HG02840 (cell line): ENCODE results near the gene NSDHL.
"Not testable (repeated sequence)": the region's sequence is repeated elsewhere in the genome, so short reads cannot be mapped to it uniquely, and the experiment has no call there.

Experiments used
- ATAC-seq: cut with Tn5 transposase; IDR thresholded peaks from one replicate; pipeline ENCODE4 v1.9.1; 2021; ENCODE audit warnings: mild to moderate bottlenecking, moderate library complexity, moderate number of reproducible peaks; ENCODE audit not compliant: unreplicated experiment, low FRiP score

The NSDHL gene

DNA sequence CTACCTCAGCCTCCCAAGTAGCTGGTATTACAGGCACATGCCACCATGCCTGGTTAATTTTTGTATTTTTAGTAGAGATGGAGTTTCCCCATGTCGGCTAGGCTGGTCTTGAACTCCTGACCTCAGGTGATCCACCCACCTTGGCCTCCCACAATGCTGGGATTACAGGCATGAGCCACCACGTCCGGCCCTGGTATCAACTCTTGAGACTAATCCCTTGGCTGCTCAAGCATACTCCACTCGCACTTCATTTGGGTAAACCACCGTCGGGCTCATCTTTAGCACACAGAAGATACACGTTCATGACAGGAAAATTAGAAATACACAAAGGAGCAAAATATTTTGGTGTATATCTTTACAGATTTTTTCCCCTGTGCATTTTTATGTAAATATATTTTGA lies 79.2 kb downstream of the NSDHL start:
- not testable (repeated sequence) for ATAC-seq

DNA sequence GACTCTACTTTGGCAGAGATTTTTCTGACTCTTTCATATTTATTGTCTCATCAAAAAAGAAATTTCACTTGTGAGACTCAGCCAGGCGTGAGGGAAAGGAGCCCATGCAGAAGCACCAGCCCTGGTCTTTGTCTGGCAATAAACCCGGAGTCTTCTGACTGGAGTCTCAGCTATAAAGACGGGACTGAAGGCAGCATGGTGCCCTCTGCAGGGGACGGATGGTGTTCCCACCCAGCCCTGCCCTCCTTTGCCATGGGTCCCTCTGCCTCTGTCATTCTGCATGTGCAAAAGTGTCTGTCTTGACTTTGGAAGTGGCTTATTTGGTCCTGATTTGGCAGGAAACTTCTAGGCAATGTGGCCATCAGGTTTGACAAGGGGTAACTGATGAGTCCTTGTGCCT lies 81.2 kb downstream of the NSDHL start:
- ATAC-seq: no peak

DNA sequence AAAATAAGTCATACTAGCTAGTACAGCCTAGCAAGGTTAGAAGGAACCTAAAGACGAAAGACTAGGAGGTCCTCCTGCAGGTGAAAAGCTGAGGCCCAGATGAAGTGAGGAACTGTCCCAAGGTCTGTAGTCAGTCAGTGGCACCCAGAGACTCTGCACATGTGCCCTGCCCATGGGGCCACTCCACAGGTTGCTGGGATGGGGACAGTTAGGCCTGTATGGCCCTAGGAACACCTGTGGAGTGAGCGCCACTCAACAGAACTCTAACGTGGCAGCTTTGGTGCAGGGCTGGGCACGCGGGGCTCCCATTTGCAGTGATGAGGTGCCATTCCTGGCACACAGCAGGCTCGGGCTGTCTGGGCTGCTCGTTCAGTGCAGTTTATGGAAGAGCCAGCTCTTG lies 81.8 kb downstream of the NSDHL start:
- ATAC-seq: no peak

DNA sequence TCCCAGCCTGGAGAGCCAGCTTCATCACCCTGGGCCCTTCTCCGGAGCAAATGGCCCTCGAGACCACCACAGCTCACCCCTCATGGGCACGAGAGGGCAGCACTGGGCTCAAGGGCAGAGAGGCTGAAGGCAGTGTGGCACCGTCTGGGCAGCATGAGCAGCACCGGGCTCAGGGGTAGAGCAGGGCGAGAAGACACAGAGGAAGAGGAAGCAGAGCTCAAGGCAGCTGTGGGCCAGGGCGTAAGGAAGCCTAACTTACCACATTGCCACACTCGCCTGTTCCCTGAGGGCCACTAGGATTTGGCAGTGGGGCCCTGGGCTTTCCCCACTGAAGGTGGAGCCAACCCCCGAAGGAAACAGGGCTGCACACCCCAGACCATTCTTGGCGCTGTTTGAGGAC lies 82.5 kb downstream of the NSDHL start:
- no peak for ATAC-seq

DNA sequence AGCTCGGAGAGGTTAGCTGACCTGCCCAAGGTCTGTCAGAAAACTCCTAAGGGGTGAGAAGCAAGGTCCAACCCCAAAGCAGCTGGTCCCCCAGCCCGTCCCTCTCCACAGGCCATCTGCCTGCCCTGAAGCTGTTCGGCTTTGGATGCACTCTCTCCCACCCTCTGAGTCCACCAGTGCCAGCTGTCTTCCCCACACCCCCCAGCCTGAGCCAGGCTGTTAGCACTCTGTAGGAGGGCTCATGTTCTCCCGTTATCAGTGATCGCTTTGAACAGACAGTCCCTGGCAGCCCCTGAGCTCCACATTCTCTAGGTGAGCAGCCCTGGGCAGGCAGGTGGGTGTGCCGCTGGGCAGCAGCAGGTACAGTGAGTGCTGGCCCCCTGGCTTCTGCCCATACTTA lies 83.0 kb downstream of the NSDHL start:
- no peak for ATAC-seq

DNA sequence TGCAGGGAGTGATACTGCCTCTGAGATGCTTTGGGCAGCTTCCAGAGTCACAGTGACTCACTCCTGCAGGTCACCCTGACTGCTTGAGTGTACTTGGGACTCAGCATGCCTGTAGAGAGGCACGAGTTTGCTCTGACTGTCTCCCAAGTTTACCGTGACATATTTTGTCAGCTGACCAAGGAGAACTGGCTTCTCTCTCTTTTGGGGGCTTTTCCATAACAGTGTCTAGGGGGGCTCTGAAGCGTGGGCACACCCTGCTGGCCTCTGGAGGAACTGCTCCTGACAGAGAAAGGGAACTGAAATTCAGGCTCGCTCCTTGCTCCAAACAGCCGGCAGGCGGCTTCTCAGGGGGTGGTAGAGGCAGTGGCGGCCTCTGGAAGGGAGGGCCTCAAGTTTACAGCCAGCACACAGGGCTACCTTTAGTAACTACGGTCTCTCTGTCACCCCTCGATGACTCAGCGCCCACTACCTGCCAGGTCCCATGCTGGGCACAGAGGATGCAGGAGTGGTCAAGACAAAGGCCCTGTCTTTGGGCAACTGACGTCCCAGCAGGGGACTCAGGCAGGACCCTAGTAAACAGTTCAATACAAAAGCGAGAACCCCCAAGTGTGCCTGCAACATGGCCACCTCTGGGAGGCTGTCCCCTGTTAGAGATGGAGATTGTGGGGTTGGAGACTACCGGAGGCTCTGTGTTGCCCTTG lies 84.8 kb downstream of the NSDHL start:
- ATAC-seq: no peak

DNA sequence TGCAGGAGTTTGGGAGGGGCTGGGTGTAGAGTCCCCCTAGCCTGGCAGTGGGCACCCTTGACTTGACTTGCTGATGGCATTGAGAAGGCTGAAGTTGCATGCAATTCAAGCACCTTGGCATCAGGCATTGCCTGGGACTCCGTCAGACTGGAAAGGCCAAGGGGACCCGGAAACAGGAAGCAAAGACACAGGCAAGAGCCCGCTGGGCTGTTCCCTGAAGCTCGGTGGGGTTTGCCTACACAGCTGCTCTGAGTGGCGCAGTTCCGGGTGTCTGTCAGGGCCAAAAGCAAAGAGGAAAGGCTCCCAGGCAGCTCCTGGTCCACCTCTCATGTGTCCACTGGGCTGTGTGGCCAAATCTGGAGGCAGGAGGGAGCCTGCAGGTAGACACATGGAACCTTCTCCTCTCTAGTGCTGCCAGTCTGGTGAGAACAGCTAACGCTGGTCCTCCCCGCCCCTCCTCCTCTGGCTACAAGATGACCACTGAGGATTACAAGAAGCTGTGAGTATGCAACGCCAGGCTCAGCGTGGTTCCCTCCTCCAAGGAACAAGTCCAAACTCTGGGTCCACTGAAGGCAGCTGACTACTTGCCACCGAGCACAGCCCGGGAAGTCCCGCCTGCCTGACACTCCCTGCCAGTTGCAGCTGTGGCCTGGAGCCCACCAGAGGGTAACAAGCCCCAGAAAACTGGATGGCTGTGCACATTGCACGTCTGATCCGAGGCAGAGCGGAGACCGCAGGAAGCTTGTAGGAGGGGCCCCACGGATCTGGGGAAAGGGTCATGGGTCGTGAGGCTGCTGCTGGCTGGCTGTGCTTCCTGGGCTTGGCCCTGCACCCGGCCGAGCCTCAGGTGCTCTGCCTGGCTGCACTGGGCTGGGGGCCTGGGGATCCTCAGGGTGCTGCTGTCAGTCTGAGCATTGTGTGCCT lies 87.1 kb downstream of the NSDHL start:
- ATAC-seq: no peak

DNA sequence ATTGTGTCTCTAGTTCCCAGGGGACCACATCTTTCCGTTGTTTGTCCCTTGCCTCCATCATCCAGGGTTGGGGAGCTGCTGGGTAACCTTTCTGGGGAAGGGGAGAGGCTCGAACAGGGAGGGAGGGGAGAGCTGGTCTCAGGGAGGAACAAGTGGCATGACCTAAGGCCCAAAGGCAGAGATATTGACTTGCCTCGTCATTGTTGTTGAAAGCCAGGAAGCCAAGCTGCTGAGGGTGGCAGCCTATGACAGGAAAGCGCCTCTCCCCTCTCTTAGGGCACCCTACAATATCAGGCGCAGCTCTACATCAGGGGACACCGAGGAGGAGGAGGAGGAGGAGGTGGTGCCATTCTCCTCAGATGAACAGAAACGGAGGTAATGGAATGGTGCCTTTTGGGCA lies 87.8 kb downstream of the NSDHL start:
- ATAC-seq: no peak
